HG02571 (cell line): ENCODE results near the gene SAMD1.
A peak's percentile ranks its signal among the peaks of the same experiment; 100 is the strongest.

Source experiments
- ATAC-seq: cut with Tn5 transposase; IDR thresholded peaks from one replicate; pipeline ENCODE4 v1.9.1; 2021; ENCODE audit warnings: mild to moderate bottlenecking, moderate library complexity; ENCODE audit not compliant: unreplicated experiment

The SAMD1 gene

DNA sequence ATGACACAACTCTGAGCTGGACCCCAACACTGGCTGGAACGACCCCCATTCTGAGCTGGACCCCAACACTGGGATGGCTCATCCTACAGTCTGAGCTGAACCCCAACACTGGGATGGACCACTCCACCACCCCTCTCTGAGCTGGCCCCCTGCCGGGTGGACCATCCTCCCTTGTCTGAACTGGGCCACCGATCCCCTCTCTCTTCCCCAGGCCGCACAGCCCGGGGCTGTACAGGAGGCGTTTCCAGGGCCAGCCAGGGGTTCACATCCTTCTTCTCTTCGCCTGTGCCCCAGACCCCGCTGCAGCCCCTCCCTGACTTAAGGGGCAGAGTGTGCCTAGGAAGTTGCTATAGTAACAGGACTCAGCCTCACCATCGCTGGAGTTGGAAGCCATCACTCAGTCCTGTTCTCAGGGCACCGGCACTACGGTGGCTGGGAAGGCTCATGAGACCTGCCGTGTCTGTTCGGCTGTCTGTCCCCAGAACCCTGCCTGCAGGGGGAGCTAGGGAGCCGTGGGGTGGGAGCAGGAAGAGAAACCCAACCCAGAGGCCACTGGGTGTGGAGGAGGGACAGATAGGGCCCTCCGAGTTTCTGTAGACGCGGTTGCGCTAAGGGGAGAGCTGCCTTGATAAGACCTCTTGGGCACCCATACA, 23.3 kb upstream of the SAMD1 start:
- ATAC-seq, result no peak

DNA sequence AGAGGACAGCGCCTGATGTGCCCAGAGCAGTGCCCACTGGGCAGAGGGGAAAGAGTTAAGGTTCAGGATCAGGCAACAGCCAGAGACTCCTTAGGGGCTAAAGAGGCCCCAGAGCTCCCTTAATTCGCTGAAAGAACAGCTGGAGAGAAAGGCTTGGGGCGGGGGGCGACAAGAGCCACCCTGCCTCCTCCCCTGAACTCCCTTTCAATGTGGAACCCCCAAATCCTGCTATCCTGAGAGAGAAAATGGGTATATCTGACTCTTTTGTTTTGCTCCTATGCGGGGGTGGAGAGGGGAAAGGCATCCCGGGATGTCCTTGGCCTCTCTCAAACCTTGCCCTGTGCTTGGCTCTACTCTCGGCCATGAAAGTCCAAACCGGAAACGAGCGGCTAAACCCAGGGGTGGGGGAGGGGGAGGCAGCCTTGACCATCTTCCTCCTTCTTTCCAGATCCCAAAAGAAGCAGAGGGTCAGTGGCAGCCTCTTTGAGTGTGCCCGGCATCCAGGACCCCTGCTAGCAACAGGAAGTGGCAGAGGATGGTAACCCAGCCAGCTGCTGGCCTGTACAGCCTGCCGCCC, 22.3 kb upstream of the SAMD1 start:
- no peak for ATAC-seq

DNA sequence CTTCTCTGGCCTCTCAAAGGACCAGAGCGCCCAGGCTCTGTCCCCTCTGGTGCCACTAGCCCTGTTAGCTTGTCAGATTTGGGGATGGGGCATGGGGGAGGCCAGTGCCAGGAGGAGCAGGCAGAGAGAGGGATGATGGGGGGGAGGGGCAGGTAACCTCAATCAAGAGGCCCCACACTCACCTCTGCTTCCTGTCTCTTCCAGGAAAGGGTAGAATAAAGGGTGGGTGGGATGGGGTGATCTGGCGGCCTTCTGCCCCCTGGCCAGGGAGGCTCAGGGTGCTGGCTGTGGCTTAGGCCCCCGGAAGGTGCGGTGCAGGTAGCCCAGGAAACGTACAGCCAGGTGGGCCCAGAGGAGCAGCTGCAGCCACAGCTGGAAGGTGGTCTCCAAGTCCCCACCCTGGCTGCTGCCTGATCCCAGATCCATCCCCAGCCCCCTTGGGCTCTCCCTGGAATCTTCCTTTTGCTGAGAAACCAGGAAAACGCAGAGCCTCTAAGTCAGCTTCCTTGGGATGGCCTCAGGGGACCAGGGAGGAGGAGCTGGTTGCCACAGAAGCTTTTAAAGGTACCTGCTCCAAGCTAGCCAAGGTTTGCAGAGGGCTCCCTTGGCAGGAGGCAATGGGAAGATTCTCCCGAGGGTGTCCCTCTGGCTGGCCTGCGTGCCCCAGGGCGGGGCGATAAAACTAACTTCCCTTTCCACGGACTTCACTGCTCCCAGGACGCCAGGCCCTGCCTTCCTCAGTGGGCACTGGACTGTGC, 21.7 kb upstream of the SAMD1 start:
- ATAC-seq, result no peak

DNA sequence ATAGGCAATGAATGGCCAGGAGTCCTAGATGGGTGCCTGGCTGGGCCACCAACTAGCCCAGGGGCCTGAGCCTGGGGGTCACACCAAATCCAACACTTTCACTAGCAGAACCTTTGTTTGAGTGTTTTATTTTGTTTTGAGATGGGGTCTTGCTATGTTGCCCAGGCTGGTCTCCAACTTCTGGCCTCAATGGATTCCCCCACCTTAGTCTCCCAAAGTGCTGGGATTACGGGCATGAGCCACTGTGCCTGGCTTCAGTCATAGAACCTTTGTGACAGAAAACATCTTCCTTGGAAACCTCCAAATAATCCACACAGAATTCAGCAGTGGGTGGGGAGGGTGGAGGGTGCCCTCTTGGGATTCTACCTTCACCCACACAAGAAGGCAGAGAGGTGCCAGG, 20.9 kb upstream of the SAMD1 start:
- ATAC-seq, result no peak

DNA sequence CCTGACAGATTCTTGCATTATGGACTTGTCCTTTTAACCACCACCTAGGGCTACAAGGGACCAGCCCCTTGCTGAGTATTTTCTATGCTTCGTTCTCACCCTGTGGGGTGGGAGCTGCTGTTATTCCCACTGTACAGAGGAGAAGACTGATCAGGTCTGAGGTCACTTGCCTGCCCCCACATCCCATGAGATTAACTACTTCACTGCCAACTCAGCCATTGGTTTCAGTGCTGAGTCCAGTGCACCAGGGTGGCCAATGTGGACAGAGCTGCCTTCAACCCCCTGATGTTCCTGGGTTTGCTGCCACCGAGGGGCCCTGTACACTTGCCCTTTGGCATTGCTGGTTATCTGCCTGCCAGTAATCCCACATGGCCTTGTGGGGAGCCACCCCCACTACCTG, 20.1 kb upstream of the SAMD1 start:
- ATAC-seq, result no peak

DNA sequence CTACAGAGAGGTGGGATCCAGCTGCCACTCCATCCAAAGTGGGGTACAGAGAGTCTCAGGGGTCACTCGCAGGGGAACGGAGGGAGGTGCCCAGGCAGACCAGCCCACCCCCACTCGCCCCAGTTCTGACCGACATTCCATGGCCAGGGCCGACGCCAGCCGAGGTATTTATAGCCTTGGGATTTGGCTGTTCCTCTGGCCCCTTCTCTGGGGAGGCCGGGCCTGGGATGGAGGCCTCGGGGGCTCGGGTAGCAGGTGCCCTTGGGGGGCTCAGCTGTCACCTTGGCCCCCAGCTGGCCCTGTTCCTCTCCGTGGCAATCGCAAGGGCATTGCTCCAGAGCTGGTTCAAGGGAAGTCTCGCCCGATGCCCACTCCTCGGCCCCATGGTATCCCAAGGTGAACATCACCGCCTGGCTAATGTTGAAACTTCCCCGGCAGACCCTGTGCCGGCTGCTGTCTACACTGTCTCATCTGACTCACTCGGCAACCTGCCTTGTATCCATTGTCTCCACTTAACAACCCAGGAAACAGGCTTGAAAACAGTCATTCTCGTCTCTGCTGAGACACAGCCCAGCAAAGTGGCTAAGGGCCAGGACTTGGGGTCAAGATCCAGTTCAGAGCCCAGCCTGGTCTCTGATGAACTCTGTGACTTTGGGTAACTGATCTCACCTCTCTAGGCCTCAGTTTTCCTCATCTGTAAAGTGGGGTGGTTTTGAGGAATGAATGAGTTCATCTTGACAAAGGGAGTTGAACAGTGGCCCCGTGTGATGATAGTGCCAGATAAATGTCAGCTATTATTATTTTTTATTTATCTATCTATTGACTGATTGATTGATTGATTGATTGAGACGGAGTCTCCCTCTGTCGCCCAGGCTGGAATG, 17.3 kb upstream of the SAMD1 start:
- no peak for ATAC-seq

DNA sequence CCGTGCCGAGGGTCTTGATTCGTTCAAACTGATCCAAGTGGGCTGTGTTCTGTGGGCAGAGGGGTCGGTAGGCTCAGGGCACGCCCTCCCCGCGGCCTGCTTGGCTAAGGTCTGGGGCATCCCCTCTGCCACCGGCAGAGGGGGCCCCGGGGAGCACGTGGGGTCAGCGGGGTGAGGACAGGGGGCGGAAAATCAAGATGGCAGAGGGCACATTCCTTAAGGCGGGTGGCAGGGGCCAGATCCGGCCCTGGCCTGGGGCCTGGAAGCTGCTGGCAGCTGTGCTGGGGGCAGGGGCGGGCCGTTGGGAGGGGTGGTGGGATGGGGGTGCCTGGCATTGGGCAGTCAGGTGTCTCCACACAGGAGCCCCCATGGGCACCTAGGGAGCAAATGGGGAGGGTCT, 16.3 kb upstream of the SAMD1 start:
- ATAC-seq, result no peak

DNA sequence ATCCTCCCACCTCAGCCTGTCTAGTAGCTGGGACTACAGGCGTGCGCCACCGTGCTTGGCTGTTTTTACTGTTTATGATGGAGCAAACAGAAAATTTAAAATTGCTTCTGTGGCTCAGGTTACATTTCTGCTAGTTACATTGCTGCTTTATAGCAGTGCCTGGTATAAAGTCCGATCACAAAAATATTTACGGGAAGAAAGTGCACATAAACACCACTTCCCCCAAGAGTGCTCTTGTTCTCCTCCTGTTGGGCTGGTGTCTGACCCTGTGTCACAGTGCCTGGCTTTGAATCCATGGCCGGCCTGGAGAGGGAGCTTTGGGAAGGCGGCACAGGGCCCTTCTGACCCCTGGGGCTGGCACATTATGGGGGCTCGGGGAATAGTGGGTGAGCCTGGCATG, 15.1 kb upstream of the SAMD1 start:
- no peak for ATAC-seq

DNA sequence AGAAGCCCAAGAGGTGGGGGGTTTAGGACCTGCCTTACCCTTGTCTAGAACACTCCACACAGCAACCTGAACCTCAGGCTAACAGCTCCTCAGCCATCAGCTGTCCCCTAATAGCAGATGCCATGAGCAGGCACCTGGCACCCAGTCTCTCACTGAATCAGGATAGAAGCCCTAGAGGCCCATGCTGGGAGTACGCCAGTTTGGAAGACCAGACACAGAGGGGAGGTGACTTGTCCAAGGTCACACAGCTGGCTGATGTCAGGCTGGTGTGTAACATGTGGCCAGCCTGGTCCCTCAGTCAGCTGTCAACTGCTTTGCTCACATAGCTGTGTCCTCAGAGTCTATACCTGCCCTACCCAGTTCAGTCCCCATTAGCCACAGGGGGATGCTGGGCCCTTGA, 12.8 kb upstream of the SAMD1 start:
- ATAC-seq, result no peak

DNA sequence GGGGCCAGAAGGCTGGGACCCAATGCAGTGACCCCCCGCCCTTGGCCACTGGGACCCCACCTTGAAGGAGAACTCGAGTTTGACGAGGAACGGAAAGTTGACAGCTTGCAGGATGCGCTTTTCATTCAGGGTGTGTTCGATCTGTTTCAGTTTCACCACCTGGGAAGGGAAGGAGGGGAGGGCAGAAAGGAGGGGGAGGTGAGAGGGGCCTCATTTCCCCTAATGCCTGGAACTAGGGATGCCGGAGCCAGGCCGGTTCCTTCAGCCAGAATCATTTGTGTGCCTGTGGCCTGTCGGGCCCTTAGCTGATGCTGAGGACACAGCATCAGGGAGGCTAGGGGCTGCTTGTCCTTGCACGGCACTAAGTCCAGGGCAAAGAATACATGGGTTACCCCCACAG, 12.2 kb upstream of the SAMD1 start:
- no peak for ATAC-seq

DNA sequence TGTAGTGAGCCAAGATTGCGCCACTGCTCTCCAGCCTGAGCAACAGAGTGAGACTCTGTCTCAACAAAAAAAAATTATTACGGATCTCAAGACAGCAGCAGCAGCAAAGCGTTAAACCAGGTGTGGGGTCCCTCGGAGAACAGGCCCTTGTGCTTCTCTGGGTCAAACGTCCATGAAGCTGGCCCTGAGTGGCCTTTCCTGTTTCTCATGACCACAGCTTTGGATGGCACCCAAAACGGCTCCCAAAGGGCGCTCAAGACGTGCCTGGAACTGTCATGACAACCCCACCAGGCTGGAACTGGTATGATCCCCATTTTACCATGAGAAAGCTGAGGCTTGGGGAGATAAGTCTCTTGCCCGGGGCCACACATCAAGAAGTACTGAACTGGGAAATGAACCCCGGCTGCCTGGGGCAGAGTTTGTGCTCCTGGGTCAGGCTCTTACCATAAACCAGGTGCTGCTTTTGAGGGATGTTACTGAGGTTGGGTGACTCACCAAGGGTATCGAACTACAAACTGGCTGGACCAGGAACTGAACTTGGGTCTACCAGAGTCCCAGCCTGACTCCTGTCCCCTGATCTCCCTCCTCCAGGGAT, 11.6 kb upstream of the SAMD1 start:
- no peak for ATAC-seq

DNA sequence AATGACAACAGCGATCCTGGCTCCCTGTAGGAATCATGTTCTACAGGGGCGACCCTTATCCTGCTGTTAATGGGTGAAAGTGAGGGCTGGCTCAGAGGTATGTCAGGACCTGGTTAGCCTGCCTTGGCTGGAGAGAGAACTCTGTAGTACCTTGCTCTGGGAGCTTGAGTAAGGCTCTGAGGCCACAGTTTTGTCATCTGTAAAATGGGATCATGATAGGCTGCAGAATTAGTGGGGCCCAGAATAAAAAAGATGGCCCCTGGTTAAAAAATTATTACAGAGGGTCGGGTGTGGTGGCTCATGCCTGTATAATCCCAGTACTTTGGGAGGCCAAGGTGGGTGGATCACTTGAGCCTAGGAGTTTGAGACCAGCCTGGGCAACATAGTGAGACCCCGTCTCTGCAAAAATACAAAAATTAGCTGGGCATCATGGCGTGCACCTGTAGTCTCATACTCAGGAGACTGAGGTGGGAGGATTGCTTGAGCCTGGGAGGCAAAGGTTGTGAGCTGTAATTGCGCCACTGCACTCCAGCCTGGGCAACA, 10.5 kb upstream of the SAMD1 start:
- ATAC-seq, result no peak

DNA sequence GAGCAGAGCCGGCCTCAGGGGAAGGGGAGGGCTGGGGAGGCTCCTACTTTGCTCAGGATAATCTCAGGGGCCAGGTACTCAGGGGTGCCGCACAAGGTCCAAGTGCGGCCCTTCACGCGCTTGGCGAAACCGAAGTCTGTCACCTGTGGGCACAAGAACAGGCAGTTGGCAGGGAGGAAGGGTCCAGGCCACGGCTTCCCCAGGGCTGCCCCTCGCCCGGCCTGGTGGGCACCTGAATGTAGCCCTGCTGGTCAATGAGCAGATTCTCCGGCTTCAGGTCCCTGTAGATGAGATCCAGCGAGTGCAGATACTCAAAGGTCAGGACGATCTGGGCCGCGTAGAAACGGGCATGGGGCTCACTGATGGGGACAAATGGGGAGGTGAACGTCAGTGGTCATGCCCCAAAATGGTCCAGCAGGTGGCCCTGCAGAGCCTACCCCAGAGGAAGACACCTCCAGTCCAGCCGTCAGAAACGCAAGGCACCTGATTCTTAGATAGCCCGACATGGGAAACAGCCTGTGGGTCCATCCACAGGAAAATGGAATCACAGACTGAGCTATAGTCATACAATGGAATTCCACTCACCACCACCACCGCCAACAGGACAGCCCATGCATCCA, 7.1 kb upstream of the SAMD1 start:
- no peak for ATAC-seq

DNA sequence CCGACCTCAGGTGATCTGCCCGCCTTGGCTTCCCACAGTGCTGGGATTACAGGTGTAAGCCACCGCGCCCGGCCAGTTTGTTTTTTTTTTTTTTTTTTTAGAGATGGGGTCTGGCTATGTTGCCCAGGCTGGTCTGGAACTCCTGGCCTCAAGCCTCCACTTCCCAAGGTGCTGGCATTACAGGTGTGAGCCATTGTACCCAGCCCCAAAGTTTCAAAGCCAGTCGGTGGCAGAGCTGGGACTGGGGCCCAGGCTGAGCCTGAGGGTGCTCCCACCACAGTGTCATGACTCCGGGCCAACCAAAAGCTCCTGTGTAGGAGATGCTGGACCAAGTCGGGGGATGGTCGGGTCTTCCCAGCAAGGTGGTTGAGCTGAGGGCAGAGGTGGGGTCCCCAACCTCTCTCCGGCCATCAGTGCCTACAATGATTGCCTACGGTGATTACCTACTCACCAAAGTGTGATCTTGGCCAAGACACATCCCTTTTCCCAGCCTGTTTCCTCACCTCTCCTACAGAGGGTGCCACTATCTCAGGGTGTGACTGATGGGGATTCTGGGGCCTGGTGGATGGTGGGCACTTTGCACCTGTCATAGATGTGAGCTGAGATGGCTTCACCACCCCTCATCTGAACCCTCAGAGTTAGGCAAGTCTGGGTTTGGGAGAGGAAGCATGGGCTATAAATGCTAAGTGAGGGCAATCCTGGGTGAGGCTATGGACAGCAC, 5.9 kb upstream of the SAMD1 start:
- ATAC-seq, result no peak

DNA sequence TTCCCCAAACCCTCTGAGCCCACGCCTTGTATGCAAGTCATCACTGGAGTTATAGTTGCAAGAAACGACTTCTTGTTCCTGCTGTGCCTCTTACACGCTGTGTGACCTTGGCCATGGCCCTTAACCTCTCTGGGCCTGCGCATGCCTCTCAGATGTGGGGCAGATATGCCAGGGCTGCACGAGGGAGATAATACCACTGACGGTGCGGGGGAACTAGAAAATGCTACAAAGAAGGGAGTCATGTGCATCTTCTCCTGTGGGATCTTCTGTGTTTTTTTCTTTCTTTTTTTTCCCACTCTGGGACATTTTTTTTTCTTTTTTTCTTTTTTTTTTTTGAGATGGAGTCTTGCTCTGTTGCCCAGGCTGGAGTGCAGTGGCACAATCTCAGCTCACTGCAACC, 4.3 kb upstream of the SAMD1 start:
- ATAC-seq, result no peak

DNA sequence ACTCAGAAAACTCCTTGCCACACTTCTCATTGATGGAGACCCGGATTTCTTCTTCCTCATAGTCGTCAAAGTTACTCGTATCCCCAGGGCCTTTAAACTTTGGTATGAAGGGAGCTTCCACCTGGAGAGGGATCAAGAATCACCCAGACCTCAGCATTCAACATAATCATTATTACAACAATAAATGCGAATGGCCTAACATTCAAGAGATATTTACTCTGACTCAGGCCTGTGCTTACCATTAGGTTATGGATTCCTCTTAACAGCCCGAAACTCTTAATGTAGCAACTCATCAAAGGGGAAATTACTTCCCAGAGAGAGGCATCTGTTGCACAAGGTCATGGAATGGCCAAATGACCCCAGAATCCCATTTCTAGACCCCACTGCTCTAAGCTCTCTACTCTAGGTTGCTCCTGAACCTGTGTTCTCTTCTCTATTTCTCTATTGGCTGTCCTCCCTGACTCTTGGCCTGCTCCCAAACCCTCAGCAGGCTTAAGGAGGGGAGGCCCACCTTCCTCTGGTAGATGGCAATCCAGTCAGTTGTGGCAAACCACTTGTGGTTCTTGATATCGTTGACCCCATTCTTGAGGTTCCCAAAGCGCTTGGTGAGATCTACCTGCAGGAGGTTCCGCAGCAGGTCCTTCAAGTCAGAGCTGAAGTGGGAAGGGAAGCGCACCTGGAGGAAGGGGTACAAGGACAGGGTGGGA, 2.7 kb upstream of the SAMD1 start:
- no peak for ATAC-seq

DNA sequence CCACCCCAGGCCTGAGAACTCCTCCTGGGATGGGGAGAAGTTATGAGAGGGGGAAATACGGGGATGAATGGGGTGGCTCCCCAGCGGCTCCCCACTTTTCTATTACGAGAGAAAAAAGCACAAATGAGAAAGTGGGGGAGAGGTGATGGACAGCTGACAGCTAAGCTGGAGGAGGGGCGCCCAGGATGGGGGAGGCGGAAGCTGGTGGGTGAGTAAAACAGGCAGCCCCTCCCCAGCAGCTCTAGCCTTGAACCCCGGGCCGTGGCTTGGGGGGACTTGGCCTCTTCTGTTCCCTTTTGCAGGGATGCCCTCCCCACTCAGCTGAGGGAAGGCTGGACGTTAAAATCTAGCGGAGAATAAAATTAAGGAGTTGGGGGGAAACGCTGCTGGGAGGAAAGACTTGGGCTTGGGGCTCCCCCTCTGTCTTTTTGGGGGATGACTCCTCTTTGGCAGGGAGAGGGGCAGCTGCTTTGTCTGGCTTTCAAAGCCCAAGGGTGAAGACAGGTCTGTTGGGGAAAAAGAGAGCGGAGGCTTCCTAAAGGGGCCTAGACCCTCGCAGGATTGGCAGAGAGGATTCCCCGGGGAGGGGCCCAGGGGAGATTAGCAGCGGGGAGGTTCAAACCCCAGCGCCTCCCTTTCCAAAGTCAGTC, 1.4 kb upstream of the SAMD1 start:
- ATAC-seq, result no peak

DNA sequence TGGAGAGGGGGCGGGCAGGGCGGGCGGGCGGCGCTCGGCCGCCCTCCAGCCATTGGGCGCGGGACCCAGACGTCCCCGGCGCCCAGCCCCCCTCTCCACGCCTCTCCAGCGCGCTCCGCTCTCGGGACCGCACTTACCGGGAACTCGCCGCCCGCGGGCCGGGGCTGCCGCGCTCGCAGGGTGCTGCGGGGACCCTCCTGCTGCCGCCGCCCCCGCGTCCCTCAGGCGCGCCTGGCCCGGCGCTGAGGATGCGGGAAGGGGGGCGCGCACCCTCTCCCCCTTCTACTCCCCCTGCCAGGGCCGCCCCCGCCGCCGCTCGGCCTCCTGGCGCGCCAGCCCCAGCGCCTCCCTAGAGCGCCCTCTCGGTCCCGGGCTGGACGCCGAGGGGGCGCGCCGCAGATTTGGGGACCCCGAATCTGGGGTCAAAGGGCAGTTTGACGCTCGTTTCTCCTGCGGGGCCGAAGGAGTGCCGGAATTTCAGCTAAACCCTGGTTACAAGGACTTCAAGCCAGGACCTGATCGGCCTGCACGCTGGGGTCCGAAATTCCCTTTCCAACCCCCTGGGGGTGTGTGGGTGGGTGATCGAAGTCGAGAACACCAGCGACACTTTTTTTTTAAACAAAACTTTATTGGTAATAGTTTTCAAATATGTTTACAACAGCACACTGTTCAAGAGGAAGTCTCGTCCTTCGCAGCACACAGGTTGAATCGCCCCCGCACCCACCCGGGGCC, 696 bp upstream of the SAMD1 start:
- ATAC-seq, result peak; percentile 55
